Urinary bladder (tissue), 4 donors: ENCODE results near the gene EXOC6B. TPM values are rescaled to one million over a fixed set of nuclear protein-coding genes. Genes with fewer than 3 reads are reported as not detected.

Experiments
- DNase-seq: peaks from one replicate; pipeline ENCODE4 v3.0.0-alpha.2; 2015; ENCODE audit errors: extremely low spot score
- H3K27ac ChIP-seq: one replicate; pipeline ENCODE4 v1.5.1; 2013; ENCODE audit warnings: low read depth, mild to moderate bottlenecking, moderate library complexity
- H3K36me3 ChIP-seq: one replicate; pipeline ENCODE4 v1.6.1; 2013; ENCODE audit warnings: mild to moderate bottlenecking, moderate library complexity; ENCODE audit not compliant: insufficient read depth
- H3K4me1 ChIP-seq: one replicate; pipeline ENCODE4 v1.6.1; 2013; ENCODE audit warnings: mild to moderate bottlenecking, moderate library complexity; ENCODE audit not compliant: insufficient read depth
- H3K4me3 ChIP-seq: one replicate; pipeline ENCODE4 v1.5.1; 2013; ENCODE audit warnings: low read depth, low read length
- WGBS: extraction: QIAGEN DNeasy Blood & Tissue Kit; methylation state at CpG from one replicate; pipeline ENCODE4 v1.1.7; 2013; 5-methylcytosine and 5-hydroxymethylcytosine counted together
- polyA plus RNA-seq: library from polyadenylated mRNA; stranded (reverse); fragments of 200-250 nt; gene quantifications from one replicate; pipeline ENCODE4 v1.2.3, GENCODE V29; 2013
- small RNA-seq: library from RNA; depleted of rRNA; stranded (forward); fragments of <200 nt; gene quantifications from one replicate; pipeline ENCODE3, GENCODE V24; 2014
- total RNA-seq: library from RNA; depleted of rRNA; stranded (reverse); fragments of >200 nt; gene quantifications from one replicate; pipeline ENCODE4 v1.2.3, GENCODE V29; 2014
- donor health status: healthy with polysubstance abuse.
- donor health status: healthy.

EXOC6B gene
- total and polyA plus RNA-seq, 2 donors = 14.5 to 47.6 TPM

GRCh38 chr2:72129681-72130340, 696.0 kb downstream of the EXOC6B start:
- Histone ChIP-seq H3K4me1 (no peaks in the 10 kb centered on the region), H3K27ac (no peak overlapping the region), H3K36me3 (no peaks in the 10 kb centered on the region), H3K4me3 (no peak overlapping the region)
- 81% methylated on average over 9 of the region's 9 CpGs for WGBS
- no peak for DNase-seq

GRCh38 chr2:72128843-72129227, 697.0 kb downstream of the EXOC6B start:
- Histone ChIP-seq H3K27ac (no peak overlapping the region), H3K4me3 (no peak overlapping the region), H3K4me1 (no peaks in the 10 kb centered on the region), H3K36me3 (no peaks in the 10 kb centered on the region)
- no peak for DNase-seq
- 85% methylated on average over 11 of the region's 11 CpGs for WGBS

GRCh38 chr2:72128059-72128842, 697.6 kb downstream of the EXOC6B start:
- Histone ChIP-seq H3K4me3 (no peak overlapping the region), H3K27ac (no peak overlapping the region), H3K4me1 (no peaks in the 10 kb centered on the region), H3K36me3 (no peaks in the 10 kb centered on the region)
- no peak for DNase-seq
- WGBS = 88% methylated on average over 24 of the region's 24 CpGs

GRCh38 chr2:72127401-72128058, 698.3 kb downstream of the EXOC6B start:
- H3K4me1 ChIP-seq = no peaks in the 10 kb centered on the region
- no peak overlapping the region for H3K4me3 ChIP-seq
- 86% methylated on average over 21 of the region's 21 CpGs for WGBS
- no peak for DNase-seq
- H3K36me3 ChIP-seq = no peaks in the 10 kb centered on the region
- no peak overlapping the region for H3K27ac ChIP-seq

GRCh38 chr2:72126186-72127100, 699.4 kb downstream of the EXOC6B start:
- no peaks in the 10 kb centered on the region for H3K36me3 ChIP-seq
- 90% methylated on average over 10 of the region's 10 CpGs for WGBS
- no peak for DNase-seq
- H3K27ac ChIP-seq = no peak overlapping the region
- H3K4me3 ChIP-seq = no peak overlapping the region
- H3K4me1 ChIP-seq = no peaks in the 10 kb centered on the region

Small RNA genes lying within 50 kb of the gene (small RNA-seq; reads per million reads assigned to genes)
- gene RF00592 (not detected), gene RNU2-39P (not detected)

Other genes with a start within 250 kb of the EXOC6B start
- 5.5 TPM for gene SPR, start 61.4 kb upstream of the EXOC6B start, total RNA-seq
- 28.2 TPM for gene SPR, start 61.4 kb upstream of the EXOC6B start, polyA plus RNA-seq
- not detected for gene EMX1, start 91.5 kb upstream of the EXOC6B start, total RNA-seq
- not detected for gene EMX1, start 91.5 kb upstream of the EXOC6B start, polyA plus RNA-seq
- gene SFXN5, start 245.7 kb upstream of the EXOC6B start, total RNA-seq = 11.8 TPM
- 9.2 TPM for gene SFXN5, start 245.7 kb upstream of the EXOC6B start, polyA plus RNA-seq